H54 (cell line): ENCODE results near the gene ASS1.

ENCODE experiments used
- DNase-seq: peaks from one replicate; pipeline ENCODE4 v3.0.0; 2011; ENCODE audit warnings: low spot score, mixed read lengths; ENCODE audit not compliant: insufficient read length
- FAIRE-seq: peaks from 3 replicates; lab custom pipeline; 2011; peaks lifted over from hg19 to GRCh38; lab: Jason Lieb, UNC
- POLR2A ChIP-seq: IDR thresholded peaks from 2 replicates; pipeline ENCODE4 v1.6.1; 2011; ENCODE audit warnings: low read depth, mild to moderate bottlenecking, low read length

The ASS1 gene

DNA sequence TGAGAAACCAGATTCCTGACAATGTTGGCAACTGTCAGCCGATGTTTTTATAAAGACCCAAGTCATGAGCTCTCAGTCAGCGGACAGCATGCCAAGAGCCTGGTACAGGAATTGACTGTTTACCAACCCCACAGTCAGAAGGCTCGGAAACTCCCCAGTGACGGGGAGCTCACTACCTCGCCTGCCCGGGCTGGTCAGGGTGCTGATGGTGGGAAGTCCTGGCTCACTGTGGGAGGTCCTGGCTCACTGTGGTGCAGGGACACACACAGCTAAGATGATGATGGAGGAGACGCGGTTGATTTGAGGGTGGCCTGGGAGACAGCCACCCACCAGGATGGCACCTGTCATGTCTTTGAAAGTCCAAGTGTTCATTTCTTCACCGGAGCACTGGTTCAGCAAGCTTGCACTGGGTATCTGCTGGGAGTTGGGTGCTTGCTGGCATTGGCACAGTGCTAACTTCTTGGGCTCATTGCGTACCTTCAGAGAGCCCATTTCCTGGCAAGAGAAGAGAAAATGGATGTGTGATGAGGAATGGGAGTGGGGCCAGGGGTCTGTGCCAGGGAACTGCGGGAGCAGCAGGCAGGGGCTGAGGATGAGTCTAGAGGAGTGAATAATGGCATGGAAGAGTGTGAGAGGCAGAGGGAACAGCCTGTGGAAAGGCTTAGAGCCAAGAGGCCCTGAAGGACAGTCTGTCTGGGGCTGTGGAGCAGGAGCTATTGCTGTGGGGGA, 15.3 kb downstream of the ASS1 start:
- no peak for DNase-seq
- no peak for FAIRE-seq
- TF ChIP-seq POLR2A, result no peak

DNA sequence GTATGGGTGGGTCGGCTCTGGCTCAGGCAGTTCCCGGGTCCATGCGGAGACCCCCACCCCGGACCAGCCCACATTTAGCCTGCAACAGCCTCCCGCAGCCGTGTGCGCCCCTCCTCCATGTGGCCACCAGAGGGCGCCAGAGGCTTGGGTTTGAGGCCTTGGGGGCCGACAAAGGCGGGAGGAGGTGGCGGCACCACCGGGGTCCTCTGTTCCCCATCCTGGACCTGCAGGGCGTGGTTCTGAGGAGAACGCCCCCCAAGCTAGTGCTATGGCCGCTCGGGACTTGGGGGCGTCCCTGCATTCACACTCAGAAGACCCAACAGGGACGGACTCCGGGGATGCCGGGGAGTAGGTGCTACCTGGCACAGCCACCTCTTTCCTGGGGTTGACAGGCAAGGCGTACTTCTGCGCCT, 16.5 kb downstream of the ASS1 start:
- TF ChIP-seq POLR2A, result no peak
- no peak for FAIRE-seq
- DNase-seq, result no peak

- FAIRE-seq, result no peak
- no peak for DNase-seq
- TF ChIP-seq POLR2A, result no peak
Measured at GRCh38 chr9:130461731-130462130, 17.0 kb downstream of the ASS1 start.

DNA sequence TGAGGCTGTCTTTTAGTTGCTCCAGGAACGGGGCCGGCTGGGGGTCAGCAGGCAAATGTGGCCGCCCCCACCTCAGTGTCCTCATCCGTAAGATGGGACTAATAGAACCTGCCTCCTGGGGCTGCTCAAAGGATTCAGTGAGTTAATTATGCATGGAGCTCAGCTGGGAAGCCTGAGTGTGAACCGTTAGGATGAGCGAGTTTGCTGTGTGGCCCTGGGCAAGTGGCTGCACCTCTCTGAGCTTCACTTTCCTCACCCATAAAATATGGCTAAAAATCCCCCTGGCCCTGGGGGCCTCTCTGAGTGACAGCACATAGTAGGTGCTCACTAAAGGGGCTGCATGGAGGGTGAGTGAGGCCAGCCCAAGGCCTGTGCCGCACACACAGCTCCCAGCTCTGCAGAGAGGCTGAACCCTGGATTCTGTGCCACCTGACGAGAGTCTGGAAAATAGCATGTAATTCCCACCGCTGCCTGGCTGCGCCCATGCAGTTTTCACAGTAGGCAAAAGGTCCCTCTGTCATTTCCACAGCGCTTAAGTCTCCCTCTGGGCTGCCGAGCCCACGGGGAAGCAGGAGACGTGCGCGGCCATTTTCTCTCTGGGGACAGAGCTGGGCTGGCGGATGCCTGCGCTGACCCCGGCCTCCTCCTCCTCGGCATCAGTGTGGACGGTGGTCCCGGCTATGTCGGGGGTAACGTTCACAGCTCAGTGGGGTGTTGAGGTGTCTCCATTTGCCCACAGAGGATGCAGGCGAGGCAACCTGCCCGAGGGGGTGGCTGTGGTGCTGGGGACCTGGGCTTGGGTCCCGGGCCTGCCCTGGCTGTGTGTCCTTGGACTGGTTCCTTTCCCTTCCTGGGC, 18.2 kb downstream of the ASS1 start:
- no peak for DNase-seq
- FAIRE-seq, result no peak
- TF ChIP-seq POLR2A, result no peak

- DNase-seq (no peak), FAIRE-seq (no peak)
- no peak for TF ChIP-seq POLR2A
Measured at GRCh38 chr9:130463763-130464745, 19.3 kb downstream of the ASS1 start.

GRCh38 chr9:130465383-130466096, 20.8 kb downstream of the ASS1 start:
- no peak for TF ChIP-seq POLR2A

GRCh38 chr9:130466537-130467217, 21.9 kb downstream of the ASS1 start:
- DNase-seq (no peak), FAIRE-seq (no peak)
- TF ChIP-seq POLR2A, result no peak

More at GRCh38 chr9:130465383-130466096, 20.8 kb downstream of the ASS1 start:
- no peak for FAIRE-seq
- no peak for DNase-seq

GRCh38 chr9:130467316-130467715, 22.6 kb downstream of the ASS1 start:
- DNase-seq, result no peak
- FAIRE-seq, result no peak
- no peak for TF ChIP-seq POLR2A

GRCh38 chr9:130468566-130468965, 23.8 kb downstream of the ASS1 start:
- no peak for DNase-seq
- no peak for FAIRE-seq
- no peak for TF ChIP-seq POLR2A

DNA sequence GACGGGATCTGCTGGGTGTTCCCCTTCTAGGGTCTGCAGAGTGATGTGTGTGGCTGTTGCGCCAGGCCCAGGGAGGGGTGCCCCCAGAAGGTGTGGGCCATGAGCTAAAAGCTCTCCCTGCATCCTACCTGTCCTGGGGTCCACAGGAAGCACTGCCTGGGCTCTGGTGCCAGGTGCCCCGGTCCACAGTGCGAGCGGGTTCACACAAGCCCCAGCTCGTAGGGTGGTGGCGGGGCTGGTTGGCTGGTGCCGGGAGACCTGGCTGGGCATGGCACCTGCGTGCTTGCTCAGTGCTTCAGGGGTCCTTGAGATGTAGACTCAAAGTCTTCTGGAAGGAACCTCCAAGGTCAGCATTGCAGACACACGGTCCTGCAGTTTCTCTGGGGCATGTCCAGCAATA, 25.5 kb downstream of the ASS1 start:
- no peak for DNase-seq
- no peak for TF ChIP-seq POLR2A
- FAIRE-seq, result no peak

- DNase-seq (no peak), FAIRE-seq (no peak)
- TF ChIP-seq POLR2A, result no peak
Measured at GRCh38 chr9:130470950-130471349, 26.2 kb downstream of the ASS1 start.

GRCh38 chr9:130471411-130472183, 26.8 kb downstream of the ASS1 start:
- TF ChIP-seq POLR2A, result no peak
- DNase-seq (no peak), FAIRE-seq (no peak)
